Neural cell (in vitro differentiated cells): Measurements from ENCODE around the gene LRRC19. TPM values are rescaled to one million over a fixed set of nuclear protein-coding genes. Genes with fewer than 3 reads are reported as not detected.

Source experiments
- H2AFZ ChIP-seq: fragments of 200-600, 300-800 bp; sonication (generic), shearing (Covaris generic); 2 replicates; pipeline ENCODE4 v1.6.0; 2014; ENCODE audit warnings: low read depth, mild to moderate bottlenecking, antibody characterized with exemption, low read length, moderate library complexity
- H3F3A ChIP-seq: fragments of 200-600 bp; shearing (Covaris generic); 2 replicates; pipeline ENCODE4 v1.6.1; 2016; ENCODE audit warnings: mild to moderate bottlenecking, moderate library complexity, mixed read lengths, antibody characterized with exemption, low read length; ENCODE audit not compliant: insufficient read depth, poor library complexity, severe bottlenecking
- H3K27ac ChIP-seq: fragments of 200-600, 300-800 bp; sonication (generic), shearing (Covaris generic); 2 replicates; pipeline ENCODE4 v1.5.1; 2014; ENCODE audit warnings: mild to moderate bottlenecking, low read length, moderate library complexity
- H3K27me3 ChIP-seq: fragments of 300-800, 200-600 bp; sonication (generic), shearing (Covaris generic); 2 replicates; pipeline ENCODE4 v1.6.0; 2014; ENCODE audit warnings: mild to moderate bottlenecking, low read depth, low read length, moderate library complexity; ENCODE audit not compliant: insufficient read depth
- H3K36me3 ChIP-seq: fragments of 300-800, 200-600 bp; sonication (generic), shearing (Covaris generic); 2 replicates; pipeline ENCODE4 v1.5.1; 2014; ENCODE audit warnings: mild to moderate bottlenecking, antibody characterized with exemption, low read length, moderate library complexity; ENCODE audit not compliant: insufficient read depth
- H3K4me2 ChIP-seq: fragments of 300-800, 200-600 bp; sonication (generic), shearing (Covaris generic); 2 replicates; pipeline ENCODE4 v1.6.0; 2014; ENCODE audit warnings: mild to moderate bottlenecking, low read length
- H3K4me3 ChIP-seq: fragments of 300-800, 200-600 bp; sonication (generic), shearing (Covaris generic); 2 replicates; pipeline ENCODE4 v1.5.1; 2014; ENCODE audit warnings: mild to moderate bottlenecking, low read length, moderate library complexity
- H3K79me2 ChIP-seq: fragments of 200-600 bp; shearing (Covaris generic); replicated peaks from 2 replicates; pipeline ENCODE4 v1.6.0; 2014; ENCODE audit warnings: mild to moderate bottlenecking, low read length, moderate library complexity; ENCODE audit not compliant: insufficient read depth
- H3K9ac ChIP-seq: fragments of 300-800, 200-600 bp; sonication (generic), shearing (Covaris generic); 2 replicates; pipeline ENCODE4 v1.6.1; 2016; ENCODE audit warnings: mild to moderate bottlenecking, low read length, mixed read lengths
- H3K9me2 ChIP-seq: fragments of 200-600 bp; shearing (Covaris generic); 2 replicates; pipeline ENCODE4 v1.6.1; 2016; ENCODE audit warnings: mild to moderate bottlenecking, low read length, mixed read lengths; ENCODE audit not compliant: insufficient read depth
- H3K9me3 ChIP-seq: fragments of 200-600, 300-800 bp; sonication (generic), shearing (Covaris generic); 2 replicates; pipeline ENCODE4 v1.6.1; 2016; ENCODE audit warnings: mild to moderate bottlenecking, mixed run types, low read length, moderate library complexity, mixed read lengths
- H4K20me1 ChIP-seq: fragments of 200-600 bp; shearing (Covaris generic); 2 replicates; pipeline ENCODE4 v1.6.1; 2016; ENCODE audit warnings: mild to moderate bottlenecking, mixed run types; ENCODE audit not compliant: insufficient read depth
- EP300 ChIP-seq: fragments of 450-650 bp; conservative IDR thresholded peaks from 2 replicates; pipeline ENCODE4 v1.6.1; 2014; ENCODE audit warnings: antibody characterized with exemption, mild to moderate bottlenecking, moderate library complexity; ENCODE audit not compliant: poor library complexity, severe bottlenecking
- EZH2 ChIP-seq: fragments of 200-600, 300-800 bp; shearing (Covaris generic), sonication (generic); IDR thresholded peaks from 2 replicates; pipeline ENCODE4 v1.6.1; 2014; ENCODE audit warnings: antibody characterized with exemption, low read length, borderline replicate concordance, mild to moderate bottlenecking; ENCODE audit not compliant: insufficient read depth, poor library complexity, severe bottlenecking
- MXI1 ChIP-seq: fragments of 450-650 bp; conservative IDR thresholded peaks from 2 replicates; pipeline ENCODE4 v1.6.1; 2014; ENCODE audit warnings: antibody characterized with exemption, mild to moderate bottlenecking; ENCODE audit not compliant: poor library complexity, severe bottlenecking
- POLR2AphosphoS5 ChIP-seq: IDR thresholded peaks from 2 replicates; pipeline ENCODE4 v1.6.1; 2012
- RAD21 ChIP-seq: fragments of 450-650 bp; conservative IDR thresholded peaks from 2 replicates; pipeline ENCODE4 v1.6.1; 2014; ENCODE audit warnings: antibody characterized with exemption, mild to moderate bottlenecking, moderate library complexity
- SMC3 ChIP-seq: fragments of 450-650 bp; conservative IDR thresholded peaks from 2 replicates; pipeline ENCODE4 v1.6.1; 2014; ENCODE audit warnings: antibody characterized with exemption, mild to moderate bottlenecking, moderate library complexity; ENCODE audit not compliant: poor library complexity
- TAF1 ChIP-seq: IDR thresholded peaks from 2 replicates; pipeline ENCODE4 v1.6.1; 2012; ENCODE audit warnings: low read depth
- polyA plus RNA-seq: library from polyadenylated mRNA; depleted of rRNA; stranded (reverse); fragments of >200 nt; gene quantifications from 2 replicates; pipeline ENCODE4 v1.2.3, GENCODE V29; 2014
- TF ChIP-seq, protein P1 (sequence below): fragments of 450-650 bp; IDR thresholded peaks from 2 replicates; pipeline ENCODE4 v1.5.1; 2014; ENCODE audit warnings: antibody characterized with exemption, mild to moderate bottlenecking, moderate library complexity; ENCODE audit not compliant: poor library complexity, severe bottlenecking
- TF ChIP-seq, protein P2 (sequence below): IDR thresholded peaks from 2 replicates; pipeline ENCODE4 v1.6.1; 2012; ENCODE audit warnings: borderline replicate concordance

Gene LRRC19
- polyA plus RNA-seq, 1 donor from 2014 or later, result not detected

DNA sequence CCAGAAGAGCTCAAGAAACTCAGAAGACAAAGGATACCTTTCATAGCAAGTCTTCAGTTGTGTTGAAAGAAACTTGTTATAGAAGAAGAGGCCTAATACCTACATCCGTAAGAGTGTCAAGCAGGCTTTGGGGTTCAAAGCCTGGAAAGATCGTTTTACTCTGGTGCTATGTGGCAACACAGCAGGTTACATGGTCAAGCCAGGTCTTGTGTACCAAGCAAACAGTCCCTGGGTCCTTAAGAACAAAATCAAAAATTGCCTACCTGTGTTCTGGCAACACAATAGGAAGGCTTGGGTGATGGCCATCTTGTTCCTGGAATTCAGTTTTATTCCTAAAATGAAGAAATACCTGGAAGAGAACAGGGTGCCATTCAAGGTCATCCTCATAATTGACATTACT is 32.0 kb upstream of the LRRC19 start:
- TF ChIP-seq EP300, result no peak
- TF ChIP-seq SMC3, result no peak
- TF ChIP-seq RAD21, result no peak
- TF ChIP-seq, protein P1, sequence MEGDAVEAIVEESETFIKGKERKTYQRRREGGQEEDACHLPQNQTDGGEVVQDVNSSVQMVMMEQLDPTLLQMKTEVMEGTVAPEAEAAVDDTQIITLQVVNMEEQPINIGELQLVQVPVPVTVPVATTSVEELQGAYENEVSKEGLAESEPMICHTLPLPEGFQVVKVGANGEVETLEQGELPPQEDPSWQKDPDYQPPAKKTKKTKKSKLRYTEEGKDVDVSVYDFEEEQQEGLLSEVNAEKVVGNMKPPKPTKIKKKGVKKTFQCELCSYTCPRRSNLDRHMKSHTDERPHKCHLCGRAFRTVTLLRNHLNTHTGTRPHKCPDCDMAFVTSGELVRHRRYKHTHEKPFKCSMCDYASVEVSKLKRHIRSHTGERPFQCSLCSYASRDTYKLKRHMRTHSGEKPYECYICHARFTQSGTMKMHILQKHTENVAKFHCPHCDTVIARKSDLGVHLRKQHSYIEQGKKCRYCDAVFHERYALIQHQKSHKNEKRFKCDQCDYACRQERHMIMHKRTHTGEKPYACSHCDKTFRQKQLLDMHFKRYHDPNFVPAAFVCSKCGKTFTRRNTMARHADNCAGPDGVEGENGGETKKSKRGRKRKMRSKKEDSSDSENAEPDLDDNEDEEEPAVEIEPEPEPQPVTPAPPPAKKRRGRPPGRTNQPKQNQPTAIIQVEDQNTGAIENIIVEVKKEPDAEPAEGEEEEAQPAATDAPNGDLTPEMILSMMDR, result no peak
- TF ChIP-seq MXI1, result no peak
- TF ChIP-seq EZH2, result no peak
- Histone ChIP-seq H3F3A (no peaks in the 10 kb centered on the region), H3K36me3 (no peaks in the 10 kb centered on the region), H3K4me3 (no peak overlapping the region), H3K27me3 (no peaks in the 10 kb centered on the region), H3K9ac (no peak overlapping the region), H3K27ac (no peak overlapping the region), H4K20me1 (no peaks in the 10 kb centered on the region), H3K79me2 (no peaks in the 10 kb centered on the region), H3K4me2 (no peak overlapping the region), H3K9me2 (no peaks in the 10 kb centered on the region), H3K9me3 (no peaks in the 10 kb centered on the region), H2AFZ (no peak overlapping the region)

DNA sequence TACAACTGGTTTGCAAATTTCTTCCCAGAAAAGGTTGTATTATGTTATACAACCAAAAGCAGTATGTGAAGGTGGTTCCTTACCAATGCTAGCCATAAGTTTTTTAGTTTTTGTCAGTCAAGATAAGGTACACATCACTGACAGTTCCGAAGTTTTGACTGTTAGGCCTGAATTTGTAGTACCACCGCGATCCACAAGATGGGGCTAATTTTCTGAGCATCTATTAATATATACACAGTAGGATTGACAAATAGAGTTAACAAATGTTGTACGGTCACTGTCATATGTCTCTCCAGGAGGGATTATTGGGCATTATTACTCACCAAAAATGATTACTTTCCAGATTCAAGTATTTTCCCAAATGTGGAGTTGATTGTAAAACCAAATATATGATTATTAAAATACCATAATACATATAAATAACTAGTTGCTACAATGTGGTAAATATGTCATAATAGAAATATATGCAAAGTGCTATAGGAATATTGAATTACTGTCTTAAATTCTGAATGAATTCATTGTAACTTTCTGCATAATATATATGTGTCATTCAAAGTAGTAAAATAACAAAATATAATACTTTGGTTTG is 28.4 kb upstream of the LRRC19 start:
- Histone ChIP-seq H3K27ac (no peak overlapping the region), H3K9me3 (no peaks in the 10 kb centered on the region), H3K36me3 (no peaks in the 10 kb centered on the region), H2AFZ (no peak overlapping the region), H4K20me1 (no peaks in the 10 kb centered on the region), H3K79me2 (no peaks in the 10 kb centered on the region), H3F3A (no peaks in the 10 kb centered on the region), H3K9ac (no peak overlapping the region), H3K9me2 (no peaks in the 10 kb centered on the region), H3K4me2 (no peak overlapping the region), H3K4me3 (no peak overlapping the region), H3K27me3 (no peaks in the 10 kb centered on the region)
- TF ChIP-seq TAF1, result no peak
- TF ChIP-seq, protein P1, result peak; percentile 76
- TF ChIP-seq POLR2AphosphoS5, result no peak
- TF ChIP-seq EZH2, result no peak
- peak; percentile 68 for TF ChIP-seq RAD21
- no peak for TF ChIP-seq EP300
- peak; percentile 81 for TF ChIP-seq SMC3
- TF ChIP-seq, protein P2, sequence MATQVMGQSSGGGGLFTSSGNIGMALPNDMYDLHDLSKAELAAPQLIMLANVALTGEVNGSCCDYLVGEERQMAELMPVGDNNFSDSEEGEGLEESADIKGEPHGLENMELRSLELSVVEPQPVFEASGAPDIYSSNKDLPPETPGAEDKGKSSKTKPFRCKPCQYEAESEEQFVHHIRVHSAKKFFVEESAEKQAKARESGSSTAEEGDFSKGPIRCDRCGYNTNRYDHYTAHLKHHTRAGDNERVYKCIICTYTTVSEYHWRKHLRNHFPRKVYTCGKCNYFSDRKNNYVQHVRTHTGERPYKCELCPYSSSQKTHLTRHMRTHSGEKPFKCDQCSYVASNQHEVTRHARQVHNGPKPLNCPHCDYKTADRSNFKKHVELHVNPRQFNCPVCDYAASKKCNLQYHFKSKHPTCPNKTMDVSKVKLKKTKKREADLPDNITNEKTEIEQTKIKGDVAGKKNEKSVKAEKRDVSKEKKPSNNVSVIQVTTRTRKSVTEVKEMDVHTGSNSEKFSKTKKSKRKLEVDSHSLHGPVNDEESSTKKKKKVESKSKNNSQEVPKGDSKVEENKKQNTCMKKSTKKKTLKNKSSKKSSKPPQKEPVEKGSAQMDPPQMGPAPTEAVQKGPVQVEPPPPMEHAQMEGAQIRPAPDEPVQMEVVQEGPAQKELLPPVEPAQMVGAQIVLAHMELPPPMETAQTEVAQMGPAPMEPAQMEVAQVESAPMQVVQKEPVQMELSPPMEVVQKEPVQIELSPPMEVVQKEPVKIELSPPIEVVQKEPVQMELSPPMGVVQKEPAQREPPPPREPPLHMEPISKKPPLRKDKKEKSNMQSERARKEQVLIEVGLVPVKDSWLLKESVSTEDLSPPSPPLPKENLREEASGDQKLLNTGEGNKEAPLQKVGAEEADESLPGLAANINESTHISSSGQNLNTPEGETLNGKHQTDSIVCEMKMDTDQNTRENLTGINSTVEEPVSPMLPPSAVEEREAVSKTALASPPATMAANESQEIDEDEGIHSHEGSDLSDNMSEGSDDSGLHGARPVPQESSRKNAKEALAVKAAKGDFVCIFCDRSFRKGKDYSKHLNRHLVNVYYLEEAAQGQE, result no peak
- TF ChIP-seq MXI1, result no peak
